OCI-LY1 (cell line): ENCODE measurements around the gene ADK.

Experiments used
- EZH2 ChIP-seq: fragments of 200-600 bp; sonication (generic), shearing (Covaris generic); IDR thresholded peaks from 2 replicates; pipeline ENCODE4 v1.8.0; 2017; ENCODE audit warnings: borderline replicate concordance, mixed run types, mild to moderate bottlenecking, antibody characterized with exemption, low read length, moderate library complexity, mixed read lengths
- TF ChIP-seq, protein P1 (sequence below): fragments of 200-600 bp; sonication (generic), shearing (Covaris generic); IDR thresholded peaks from 2 replicates; pipeline ENCODE4 v1.5.1; 2017; ENCODE audit warnings: mild to moderate bottlenecking, antibody characterized with exemption, low read length, moderate library complexity, mixed read lengths

DNA sequence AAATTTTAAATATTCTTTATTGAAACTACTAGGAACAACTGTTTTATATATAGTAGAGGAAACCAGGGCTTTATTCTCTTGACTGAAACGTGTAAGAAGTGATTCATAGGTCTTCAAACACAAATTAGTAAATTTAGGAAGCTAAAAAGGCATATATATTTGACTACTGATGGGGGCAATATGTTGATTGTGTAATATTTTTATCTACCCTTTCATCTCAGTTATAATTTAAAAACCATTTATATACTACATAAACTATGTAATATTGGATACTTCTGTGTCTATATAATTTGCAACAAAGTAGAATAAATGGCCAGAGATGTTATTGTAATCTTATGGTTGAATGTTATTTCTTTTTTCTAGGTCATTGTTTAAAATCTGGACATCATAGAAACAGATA lies 406.1 kb downstream of the ADK start:
- TF ChIP-seq, protein P1, sequence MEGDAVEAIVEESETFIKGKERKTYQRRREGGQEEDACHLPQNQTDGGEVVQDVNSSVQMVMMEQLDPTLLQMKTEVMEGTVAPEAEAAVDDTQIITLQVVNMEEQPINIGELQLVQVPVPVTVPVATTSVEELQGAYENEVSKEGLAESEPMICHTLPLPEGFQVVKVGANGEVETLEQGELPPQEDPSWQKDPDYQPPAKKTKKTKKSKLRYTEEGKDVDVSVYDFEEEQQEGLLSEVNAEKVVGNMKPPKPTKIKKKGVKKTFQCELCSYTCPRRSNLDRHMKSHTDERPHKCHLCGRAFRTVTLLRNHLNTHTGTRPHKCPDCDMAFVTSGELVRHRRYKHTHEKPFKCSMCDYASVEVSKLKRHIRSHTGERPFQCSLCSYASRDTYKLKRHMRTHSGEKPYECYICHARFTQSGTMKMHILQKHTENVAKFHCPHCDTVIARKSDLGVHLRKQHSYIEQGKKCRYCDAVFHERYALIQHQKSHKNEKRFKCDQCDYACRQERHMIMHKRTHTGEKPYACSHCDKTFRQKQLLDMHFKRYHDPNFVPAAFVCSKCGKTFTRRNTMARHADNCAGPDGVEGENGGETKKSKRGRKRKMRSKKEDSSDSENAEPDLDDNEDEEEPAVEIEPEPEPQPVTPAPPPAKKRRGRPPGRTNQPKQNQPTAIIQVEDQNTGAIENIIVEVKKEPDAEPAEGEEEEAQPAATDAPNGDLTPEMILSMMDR: no peak
- TF ChIP-seq EZH2: no peak
